ENCODE measurements around the gene C1QTNF5. TPM values are rescaled to one million over a fixed set of nuclear protein-coding genes. Genes with fewer than 3 reads are reported as not detected.

C1QTNF5 gene
- total RNA-seq, result 9.3 and 18.4 TPM in 2 replicates

GRCh38 chr11:119340335-119341221 is at the start of gene C1QTNF5:
TSS of gene C1QTNF5 (minus strand) at chr11:119340883. CDS start at chr11:119340397, 486 bp downstream.

GRCh38 chr11:119381181-119381988 is 40.7 kb upstream of the C1QTNF5 start, which contains the start of gene USP2:
TSS of gene USP2 (minus strand) at chr11:119381690. CDS start at chr11:119373480, 8,210 bp downstream.

GRCh38 chr11:119346605-119347004 is 5.9 kb upstream of the C1QTNF5 start, which contains the start of gene MFRP:
TSS of gene MFRP (minus strand) at chr11:119346705. CDS start at chr11:119346513, 192 bp downstream.

GRCh38 chr11:119334174-119334930 is 6.3 kb downstream of the C1QTNF5 start, which contains the start of gene RNF26:
TSS of gene RNF26 (plus strand) at chr11:119334527. CDS start at chr11:119335123, 596 bp downstream.

GRCh38 chr11:119316729-119317591 is 23.7 kb downstream of the C1QTNF5 start, which contains the start of gene MCAM:
TSS of gene MCAM (minus strand) at chr11:119317130. CDS start at chr11:119317101, 29 bp downstream.

Other genes starting within 250 kb of the C1QTNF5 start
- gene DPAGT1, start 239.0 kb downstream of the C1QTNF5 start, total RNA-seq, result 16.0 and 34.1 TPM in 2 replicates
- gene C2CD2L, start 233.5 kb downstream of the C1QTNF5 start, total RNA-seq, result 5.0 and 5.5 TPM in 2 replicates
- 13.7 and 16.1 TPM in 2 replicates for gene HINFP, start 219.3 kb downstream of the C1QTNF5 start, total RNA-seq
- gene ABCG4, start 191.8 kb downstream of the C1QTNF5 start, total RNA-seq, result under 0.01 and 0.32 TPM in 2 replicates
- gene NLRX1, start 172.2 kb downstream of the C1QTNF5 start, total RNA-seq, result 12.9 and 14.0 TPM in 2 replicates
- gene NHERF4, start 155.4 kb downstream of the C1QTNF5 start, total RNA-seq, result not detected in 2 replicates
- 12.2 and 25.3 TPM in 2 replicates for gene CBL, start 134.5 kb downstream of the C1QTNF5 start, total RNA-seq
- gene MCAM, start 23.8 kb downstream of the C1QTNF5 start, total RNA-seq, result 108 and 256 TPM in 2 replicates
- 5.6 and 13.2 TPM in 2 replicates for gene RNF26, start 6.4 kb downstream of the C1QTNF5 start, total RNA-seq
- not detected in 2 replicates for gene MFRP, start 5.8 kb upstream of the C1QTNF5 start, total RNA-seq
- gene USP2, start 40.8 kb upstream of the C1QTNF5 start, total RNA-seq, result 0.88 TPM in 1 of 2 replicates, not detected in the other
- 429 and 713 TPM in 2 replicates for gene THY1, start 82.3 kb upstream of the C1QTNF5 start, total RNA-seq

Measured in smooth muscle cell of the umbilical artery (primary cell).